Testis (tissue), 3 donors: ENCODE measurements around the gene CXCL17. TPM values are rescaled to one million over a fixed set of nuclear protein-coding genes. Genes with fewer than 3 reads are reported as not detected.
A peak's percentile ranks its signal among the peaks of the same experiment; 100 is the strongest.

Experiments
- DNase-seq: peaks from one replicate; pipeline ENCODE4 v3.0.0-alpha.2; 2019
- H3K27ac ChIP-seq, 2 donors: fragments of 200-600 bp; sonication (generic); one replicate each; pipeline ENCODE4 v1.5.1; 2019
- H3K27me3 ChIP-seq: fragments of 200-600 bp; sonication (generic); one replicate; pipeline ENCODE4 v1.5.1; 2019
- H3K36me3 ChIP-seq: fragments of 200-600 bp; sonication (generic); one replicate; pipeline ENCODE4 v1.5.1; 2017; ENCODE audit warnings: low read depth; ENCODE audit errors: missing control alignments
- H3K4me1 ChIP-seq: fragments of 200-600 bp; sonication (generic); one replicate; pipeline ENCODE4 v1.5.1; 2019
- H3K4me3 ChIP-seq, 2 donors: fragments of 200-600 bp; sonication (generic); one replicate each; pipeline ENCODE4 v1.5.1; 2017 to 2019
- H3K9me3 ChIP-seq: fragments of 200-600 bp; sonication (generic); one replicate; pipeline ENCODE4 v1.5.1; 2017
- CTCF ChIP-seq, 3 experiments: fragments of 450-650 bp in 2 of 3; fragments of 200-600 bp in 1 of 3; sonication (generic) in 1 of 3; IDR thresholded peaks; one replicate each; pipeline ENCODE4 v1.5.1; 2016 to 2019; ENCODE audit warnings: antibody characterized with exemption in 3 of 3, mild to moderate bottlenecking in 2 of 3, moderate library complexity in 1 of 3
- POLR2A ChIP-seq: fragments of 450-650 bp; IDR thresholded peaks from one replicate; pipeline ENCODE4 v1.6.1; 2017; ENCODE audit warnings: antibody characterized with exemption, mild to moderate bottlenecking, moderate library complexity
- WGBS, 2 donors: methylation state at CpG; one replicate each; pipeline ENCODE4 v1.1.5; 2018; 5-methylcytosine and 5-hydroxymethylcytosine counted together
- intact Hi-C: fragments of 100-400 bp; cut with DNase I; formaldehyde crosslinking; loops from one replicate; pipeline ENCODE4 v1.15.1; 2023; ENCODE audit warnings: low total_unique reads
- polyA plus RNA-seq: library from polyadenylated mRNA; stranded (reverse); fragments of 350-450 nt; fragmentation: Illumina TruSeq; extraction: RNeasy Lipid Tissue Mini Kit (QIAGEN cat#74804); gene quantifications from one replicate; pipeline ENCODE4 v1.2.3, GENCODE V29; 2014; ENCODE audit warnings: low read depth, low replicate concordance; ENCODE audit not compliant: insufficient read depth
- total RNA-seq, 2 donors: library from RNA; depleted of rRNA; stranded (reverse); fragments of >200 nt; gene quantifications; one replicate each; pipeline ENCODE4 v1.2.3, GENCODE V29; 2016

Gene CXCL17
- total and polyA plus RNA-seq, 3 donors from 2014 or later = not detected

GRCh38 chr19:42403586-42403985 lies 39.2 kb downstream of the CXCL17 start:
- 88 to 97% methylated on average over 10 of the region's 10 CpGs for WGBS, 2 donors
- intact Hi-C loops = no loop called here
- TF ChIP-seq POLR2A = no peak
- TF ChIP-seq CTCF (IDR thresholded peaks at IDR 0.05) = no peak
- no peaks in the 10 kb centered on the region for H3K36me3 ChIP-seq
- DNase-seq = no peak
- no peak overlapping the region for H3K4me3 ChIP-seq
- no peak overlapping the region for H3K27ac ChIP-seq
- H3K4me1 ChIP-seq = peaks cover 3% of the 10 kb centered on the region
- no peaks in the 10 kb centered on the region for H3K27me3 ChIP-seq
- H3K9me3 ChIP-seq = no peaks in the 10 kb centered on the region

- H3K27me3 ChIP-seq = no peaks in the 10 kb centered on the region
- H3K27ac ChIP-seq = no peak overlapping the region
- peak overlapping the region in 1 of 2 donors; percentile 67 for H3K4me3 ChIP-seq
- no peak for DNase-seq
- H3K9me3 ChIP-seq = no peaks in the 10 kb centered on the region
- TF ChIP-seq POLR2A = no peak
- TF ChIP-seq CTCF (IDR thresholded peaks at IDR 0.05) = no peak
- H3K36me3 ChIP-seq = no peaks in the 10 kb centered on the region
- 33 to 58% methylated on average over 21 to 34 of the region's 34 CpGs for WGBS, 2 donors
- intact Hi-C loops = no loop called here
- peaks cover 7% of the 10 kb centered on the region for H3K4me1 ChIP-seq
Measured at GRCh38 chr19:42402376-42403116, 40.2 kb downstream of the CXCL17 start.

- DNase-seq = peak; percentile 93
- TF ChIP-seq POLR2A (no peak), CTCF (IDR thresholded peaks at IDR 0.05) (peak; percentile 65 to 94 (median 86))
- WGBS, 2 donors = 1% methylated on average over 38 to 74 of the region's 80 CpGs
- H3K27me3 ChIP-seq = no peaks in the 10 kb centered on the region
- H3K9me3 ChIP-seq = no peaks in the 10 kb centered on the region
- H3K4me3 ChIP-seq = peak overlapping the region; percentile 55 to 67
- H3K4me1 ChIP-seq = peaks cover 10% of the 10 kb centered on the region
- H3K36me3 ChIP-seq = no peaks in the 10 kb centered on the region
- H3K27ac ChIP-seq = peak overlapping the region in 1 of 2 donors; percentile 50
- intact Hi-C loops = no loop called here
Measured at GRCh38 chr19:42401365-42402303, 41.1 kb downstream of the CXCL17 start.

GRCh38 chr19:42400404-42400803 lies 42.3 kb downstream of the CXCL17 start:
- 83 to 91% methylated on average over 1 of the region's 1 CpG for WGBS, 2 donors
- no peak for TF ChIP-seq CTCF (IDR thresholded peaks at IDR 0.05)
- TF ChIP-seq POLR2A = no peak
- H3K9me3 ChIP-seq = no peaks in the 10 kb centered on the region
- H3K27ac ChIP-seq = no peak overlapping the region
- DNase-seq = no peak
- intact Hi-C loops = no loop called here
- H3K4me3 ChIP-seq = no peak overlapping the region
- no peaks in the 10 kb centered on the region for H3K36me3 ChIP-seq
- H3K4me1 ChIP-seq = peaks cover 13% of the 10 kb centered on the region
- no peaks in the 10 kb centered on the region for H3K27me3 ChIP-seq
